NB4 (cell line): ENCODE results near the gene FAM83F.

Experiments used
- POLR2A ChIP-seq: IDR thresholded peaks from 2 replicates; pipeline ENCODE4 v1.6.1; 2011; ENCODE audit warnings: mild to moderate bottlenecking; ENCODE audit not compliant: insufficient read length; ENCODE audit errors: extremely low read depth
- TF ChIP-seq, protein P1 (sequence below): IDR thresholded peaks from one replicate; pipeline ENCODE4 v1.5.1; 2012; ENCODE audit warnings: low read depth, low read length

GRCh38 chr22:40050258-40050657 lies 55.5 kb downstream of the FAM83F start:
- TF ChIP-seq POLR2A = no peak
- TF ChIP-seq, protein P1, sequence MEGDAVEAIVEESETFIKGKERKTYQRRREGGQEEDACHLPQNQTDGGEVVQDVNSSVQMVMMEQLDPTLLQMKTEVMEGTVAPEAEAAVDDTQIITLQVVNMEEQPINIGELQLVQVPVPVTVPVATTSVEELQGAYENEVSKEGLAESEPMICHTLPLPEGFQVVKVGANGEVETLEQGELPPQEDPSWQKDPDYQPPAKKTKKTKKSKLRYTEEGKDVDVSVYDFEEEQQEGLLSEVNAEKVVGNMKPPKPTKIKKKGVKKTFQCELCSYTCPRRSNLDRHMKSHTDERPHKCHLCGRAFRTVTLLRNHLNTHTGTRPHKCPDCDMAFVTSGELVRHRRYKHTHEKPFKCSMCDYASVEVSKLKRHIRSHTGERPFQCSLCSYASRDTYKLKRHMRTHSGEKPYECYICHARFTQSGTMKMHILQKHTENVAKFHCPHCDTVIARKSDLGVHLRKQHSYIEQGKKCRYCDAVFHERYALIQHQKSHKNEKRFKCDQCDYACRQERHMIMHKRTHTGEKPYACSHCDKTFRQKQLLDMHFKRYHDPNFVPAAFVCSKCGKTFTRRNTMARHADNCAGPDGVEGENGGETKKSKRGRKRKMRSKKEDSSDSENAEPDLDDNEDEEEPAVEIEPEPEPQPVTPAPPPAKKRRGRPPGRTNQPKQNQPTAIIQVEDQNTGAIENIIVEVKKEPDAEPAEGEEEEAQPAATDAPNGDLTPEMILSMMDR = no peak
